ENCODE measurements around the gene KRT36. TPM values are rescaled to one million over a fixed set of nuclear protein-coding genes. Genes with fewer than 3 reads are reported as not detected.

Gene KRT36
- total RNA-seq, 1 donor from 2014 or later = not detected

- no peaks in the 10 kb centered on the region for H3K9me3 Mint-ChIP-seq
- H3K4me3 Mint-ChIP-seq = no peak overlapping the region
- intact Hi-C loops (cut with micrococcal nuclease) = no loop called here
- ChIA-PET CTCF (no interaction called here), POLR2A (no interaction called here)
- H3K4me1 Mint-ChIP-seq = no peaks in the 10 kb centered on the region
- H3K27ac Mint-ChIP-seq = no peak overlapping the region
- H3K27me3 Mint-ChIP-seq = peaks cover 6% of the 10 kb centered on the region
- DNase-seq (no peak), ATAC-seq (ENCODE audit: low read depth) (no peak)
- H3K36me3 Mint-ChIP-seq (ENCODE audit: low read depth) = no peaks in the 10 kb centered on the region
- TF ChIP-seq CTCF (IDR thresholded peaks at IDR 0.05) = no peak
Measured at GRCh38 chr17:41498276-41498675, 8.6 kb upstream of the KRT36 start.

GRCh38 chr17:41496803-41497484 lies 7.2 kb upstream of the KRT36 start:
- ChIA-PET POLR2A (no interaction called here), CTCF (no interaction called here)
- Mint-ChIP-seq H3K4me3 (no peak overlapping the region), H3K4me1 (no peaks in the 10 kb centered on the region), H3K27me3 (peaks cover 8% of the 10 kb centered on the region), H3K36me3 (ENCODE audit: low read depth) (no peaks in the 10 kb centered on the region), H3K9me3 (no peaks in the 10 kb centered on the region), H3K27ac (no peak overlapping the region)
- ATAC-seq (ENCODE audit: low read depth) = peak; percentile 66
- intact Hi-C loops (cut with micrococcal nuclease) = no loop called here
- TF ChIP-seq CTCF (IDR thresholded peaks at IDR 0.05) = no peak
- DNase-seq = no peak

GRCh38 chr17:41494524-41494923 lies 4.8 kb upstream of the KRT36 start:
- DNase-seq = no peak
- Mint-ChIP-seq H3K27me3 (peaks cover 7% of the 10 kb centered on the region), H3K9me3 (no peaks in the 10 kb centered on the region), H3K36me3 (ENCODE audit: low read depth) (no peaks in the 10 kb centered on the region), H3K4me1 (no peaks in the 10 kb centered on the region), H3K4me3 (no peak overlapping the region), H3K27ac (no peak overlapping the region)
- CTCF ChIA-PET = no interaction called here
- TF ChIP-seq CTCF (IDR thresholded peaks at IDR 0.05) = no peak
- no peak for ATAC-seq (ENCODE audit: low read depth)
- POLR2A ChIA-PET = no interaction called here
- intact Hi-C loops (cut with micrococcal nuclease) = no loop called here

- Mint-ChIP-seq H3K36me3 (ENCODE audit: low read depth) (no peaks in the 10 kb centered on the region), H3K4me3 (no peak overlapping the region), H3K9me3 (no peaks in the 10 kb centered on the region), H3K27me3 (peaks cover 11% of the 10 kb centered on the region), H3K4me1 (no peaks in the 10 kb centered on the region), H3K27ac (no peak overlapping the region)
- intact Hi-C loops (cut with micrococcal nuclease) = no loop called here
- DNase-seq (no peak), ATAC-seq (ENCODE audit: low read depth) (no peak)
- ChIA-PET POLR2A (no interaction called here), CTCF (no interaction called here)
- TF ChIP-seq CTCF (IDR thresholded peaks at IDR 0.05) = no peak
Measured at GRCh38 chr17:41492771-41493170, 3.1 kb upstream of the KRT36 start.

GRCh38 chr17:41492351-41492750 lies 2.6 kb upstream of the KRT36 start:
- no peak for DNase-seq
- ChIA-PET CTCF (no interaction called here), POLR2A (no interaction called here)
- H3K27me3 Mint-ChIP-seq = peaks cover 13% of the 10 kb centered on the region
- no peak for ATAC-seq (ENCODE audit: low read depth)
- H3K9me3 Mint-ChIP-seq = no peaks in the 10 kb centered on the region
- H3K36me3 Mint-ChIP-seq (ENCODE audit: low read depth) = no peaks in the 10 kb centered on the region
- no peak overlapping the region for H3K27ac Mint-ChIP-seq
- H3K4me1 Mint-ChIP-seq = no peaks in the 10 kb centered on the region
- no peak for TF ChIP-seq CTCF (IDR thresholded peaks at IDR 0.05)
- no peak overlapping the region for H3K4me3 Mint-ChIP-seq
- intact Hi-C loops (cut with micrococcal nuclease) = no loop called here
